SK-N-SH (cell line): ENCODE measurements around the gene ANGPTL7. TPM values are rescaled to one million over a fixed set of nuclear protein-coding genes. Genes with fewer than 3 reads are reported as not detected.

Experiments used
- CTCF ChIA-PET: fragments of 300-600, 350-600 bp; formaldehyde crosslinking; extraction: SDS; loops from one replicate; lab custom pipeline; 2021; lab: Yijun Ruan, JAX
- POLR2A ChIA-PET: fragments of 350-600 bp; sonication (Branson Sonifier 250); formaldehyde crosslinking; extraction: SDS; loops from one replicate; lab custom pipeline; 2020; ENCODE audit warnings: antibody characterized with exemption, inconsistent platforms; lab: Yijun Ruan, JAX
- DNase-seq: peaks from one replicate; pipeline ENCODE4 v3.0.0; 2012
- H2AFZ ChIP-seq: fragments of 200-600 bp; sonication (generic); 2 replicates; pipeline ENCODE4 v1.8.1; 2016; ENCODE audit warnings: antibody characterized with exemption, mild to moderate bottlenecking, low read depth
- H3F3A ChIP-seq: fragments of 200-600 bp; sonication (generic); replicated peaks from 2 replicates; pipeline ENCODE3; 2016; ENCODE audit warnings: antibody characterized with exemption, mild to moderate bottlenecking; ENCODE audit not compliant: insufficient read depth
- H3K27ac ChIP-seq, 2 experiments: fragments of 200-500 bp in 1 of 2; fragments of 200-600 bp in 1 of 2; sonication (Bioruptor generic) in 1 of 2; sonication (generic), shearing (Covaris generic) in 1 of 2; 2 replicates each; pipeline versions ENCODE4 v1.5.1 to v1.6.1; 2014 to 2016; ENCODE audit warnings: low read depth in 2 of 2, inconsistent platforms in 1 of 2, low read length in 1 of 2, mild to moderate bottlenecking in 1 of 2, mixed read lengths in 1 of 2
- H3K27me3 ChIP-seq: fragments of 200-600 bp; sonication (generic), shearing (Covaris generic); 2 replicates; pipeline ENCODE4 v1.6.1; 2016; ENCODE audit warnings: mixed run types; ENCODE audit not compliant: insufficient read depth
- H3K36me3 ChIP-seq, 2 experiments: fragments of 200-500 bp in 1 of 2; fragments of 200-600 bp in 1 of 2; sonication (Bioruptor generic) in 1 of 2; sonication (generic) in 1 of 2; replicated peaks in 1 of 2; 2 replicates each; pipeline versions ENCODE3 to v1.5.1; 2014 to 2016; ENCODE audit warnings: low read length in 1 of 2, mild to moderate bottlenecking in 1 of 2; ENCODE audit not compliant: insufficient read depth in 2 of 2, control insufficient read depth in 1 of 2
- H3K4me1 ChIP-seq, 2 experiments: fragments of 200-500 bp in 1 of 2; fragments of 200-600 bp in 1 of 2; sonication (Bioruptor generic) in 1 of 2; sonication (generic), shearing (Covaris generic) in 1 of 2; 2 replicates each; pipeline versions ENCODE4 v1.5.1 to v1.6.1; 2014 to 2016; ENCODE audit warnings: low read depth in 1 of 2, low read length in 1 of 2, mixed run types in 1 of 2; ENCODE audit not compliant: insufficient read depth in 2 of 2, control insufficient read depth in 1 of 2
- H3K4me2 ChIP-seq: fragments of 200-600 bp; sonication (generic), shearing (Covaris generic); 2 replicates; pipeline ENCODE4 v1.6.1; 2017; ENCODE audit warnings: mixed run types
- H3K4me3 ChIP-seq, 2 experiments: fragments of 200-500 bp in 1 of 2; fragments of 200-600 bp in 1 of 2; sonication (Bioruptor generic) in 1 of 2; sonication (generic), shearing (Covaris generic) in 1 of 2; 2 replicates each; pipeline versions ENCODE4 v1.5.1 to v1.8.1; 2014 to 2016; ENCODE audit warnings: low read depth in 2 of 2, inconsistent platforms in 1 of 2, low read length in 1 of 2, mild to moderate bottlenecking in 1 of 2, mixed read lengths in 1 of 2, moderate library complexity in 1 of 2
- H3K79me2 ChIP-seq: fragments of 200-600 bp; sonication (generic); 2 replicates; pipeline ENCODE4 v1.8.1; 2017; ENCODE audit warnings: mild to moderate bottlenecking; ENCODE audit not compliant: insufficient read depth
- H3K9ac ChIP-seq: fragments of 200-600 bp; sonication (generic); 2 replicates; pipeline ENCODE4 v1.6.1; 2017; ENCODE audit warnings: mixed run types
- H3K9me2 ChIP-seq: fragments of 200-600 bp; sonication (generic); 2 replicates; pipeline ENCODE4 v1.6.1; 2017; ENCODE audit warnings: mixed run types
- H3K9me3 ChIP-seq: fragments of 200-600 bp; sonication (generic); 2 replicates; pipeline ENCODE4 v1.6.1; 2017; ENCODE audit warnings: mixed run types, mild to moderate bottlenecking, moderate library complexity
- H4K20me1 ChIP-seq: fragments of 200-600 bp; sonication (generic); 2 replicates; pipeline ENCODE4 v1.6.1; 2017; ENCODE audit warnings: mild to moderate bottlenecking, mixed run types; ENCODE audit not compliant: insufficient read depth
- CHD2 ChIP-seq: fragments of 150-350 bp; IDR thresholded peaks from 2 replicates; pipeline ENCODE4 v1.6.1; 2018; ENCODE audit warnings: low read length; ENCODE audit not compliant: partially characterized antibody
- EP300 ChIP-seq, 2 experiments: IDR thresholded peaks; 2 replicates each; pipeline versions ENCODE4 v1.4.0 to v1.6.1; 2012; ENCODE audit warnings: borderline replicate concordance in 1 of 2, low read depth in 1 of 2, low read length in 1 of 2
- EZH2phosphoT487 ChIP-seq: fragments of 200-600 bp; sonication (generic); IDR thresholded peaks from 2 replicates; pipeline ENCODE4 v1.6.1; 2017; ENCODE audit warnings: low read depth, mixed run types, mild to moderate bottlenecking, antibody characterized with exemption, moderate library complexity, borderline replicate concordance
- FOSL2 ChIP-seq: IDR thresholded peaks from 2 replicates; pipeline ENCODE4 v1.4.0; 2012; ENCODE audit warnings: low read depth, mild to moderate bottlenecking, moderate library complexity, borderline replicate concordance
- FOXJ3 ChIP-seq: sonication (generic); formaldehyde crosslinking; IDR thresholded peaks from 2 replicates; pipeline ENCODE4 v1.5.1; 2020; ENCODE audit warnings: mild to moderate bottlenecking, missing genetic modification reagents
- GABPA ChIP-seq: IDR thresholded peaks from 2 replicates; pipeline ENCODE4 v1.4.0; 2012; ENCODE audit warnings: low read depth, mild to moderate bottlenecking
- GATA2 ChIP-seq: sonication (generic); formaldehyde crosslinking; IDR thresholded peaks from 2 replicates; pipeline ENCODE4 v1.5.0; 2020; ENCODE audit warnings: mild to moderate bottlenecking, missing genetic modification reagents
- IRF3 ChIP-seq: fragments of 150-350 bp; IDR thresholded peaks from 2 replicates; pipeline ENCODE4 v1.6.1; 2016; ENCODE audit warnings: mild to moderate bottlenecking, low read depth, low read length
- JUND ChIP-seq: IDR thresholded peaks from 2 replicates; pipeline ENCODE4 v1.4.0; 2012
- POLR2AphosphoS5 ChIP-seq: IDR thresholded peaks from 2 replicates; pipeline ENCODE4 v1.6.1; 2012; ENCODE audit warnings: low read depth, low read length
- RAD21 ChIP-seq: IDR thresholded peaks from 2 replicates; pipeline ENCODE4 v1.6.1; 2012; ENCODE audit warnings: mild to moderate bottlenecking, low read length
- REST ChIP-seq: IDR thresholded peaks from 2 replicates; pipeline ENCODE4 v1.6.1; 2012; ENCODE audit warnings: mild to moderate bottlenecking, low read depth, low read length, moderate library complexity
- RFX5 ChIP-seq: IDR thresholded peaks from 2 replicates; pipeline ENCODE4 v1.6.1; 2012; ENCODE audit warnings: mild to moderate bottlenecking, improper control_type of control experiment, low read length
- RXRA ChIP-seq: IDR thresholded peaks from 2 replicates; pipeline ENCODE4 v1.4.0; 2012; ENCODE audit warnings: low read depth, mild to moderate bottlenecking, borderline replicate concordance
- TEAD4 ChIP-seq: IDR thresholded peaks from 2 replicates; pipeline ENCODE4 v1.4.0; 2012; ENCODE audit warnings: mild to moderate bottlenecking, borderline replicate concordance; ENCODE audit not compliant: insufficient read depth
- ZBTB33 ChIP-seq: IDR thresholded peaks from 2 replicates; pipeline ENCODE4 v1.4.0; 2012; ENCODE audit warnings: low read depth, borderline replicate concordance
- WGBS: methylation state at CpG from one replicate; pipeline ENCODE4 v1.1.6; 2017; ENCODE audit warnings: low lambda C conversion rate; 5-methylcytosine and 5-hydroxymethylcytosine counted together
- polyA plus RNA-seq, 3 experiments: library from polyadenylated mRNA; depleted of rRNA; stranded (reverse); fragments of >200 nt; gene quantifications; 2 replicates each; pipeline ENCODE4 v1.2.3, GENCODE V29; 2012

The ANGPTL7 gene
- polyA plus RNA-seq, 1 of the 3 experiments (the other 2 are of a cell fraction), result 0.08 TPM

GRCh38 chr1:11175461-11175860 is 13.7 kb upstream of the ANGPTL7 start:
- ChIA-PET CTCF (no interaction called here), POLR2A (interaction anchor here (0.6 kb wide), 1 partner anchor 41 kb away, joined by 3 read pairs; no protein-coding TSS in a partner anchor)
- DNase-seq, result no peak
- no peak overlapping the region for H3K9ac ChIP-seq
- H3K4me2 ChIP-seq, result no peak overlapping the region
- TF ChIP-seq REST (no peak), GATA2 (CRISPR knock-in tag) (no peak), CHD2 (no peak), RXRA (no peak), FOXJ3 (no peak), RFX5 (no peak), GABPA (no peak), ZBTB33 (no peak), EP300 (IDR thresholded peaks at IDR 0.05; ENCODE audit: borderline replicate concordance in 1 of 2, low read depth in 1 of 2, low read length in 1 of 2) (no peak), RAD21 (no peak), JUND (no peak), TEAD4 (no peak), POLR2AphosphoS5 (no peak), FOSL2 (no peak), EZH2phosphoT487 (no peak), IRF3 (no peak)
- 97% methylated on average over 10 of the region's 10 CpGs for WGBS
- no peaks in the 10 kb centered on the region for H3K27me3 ChIP-seq
- H3K36me3 ChIP-seq, result no peaks in the 10 kb centered on the region
- no peak overlapping the region for H2AFZ ChIP-seq
- H3K4me1 ChIP-seq, result peaks cover 27% of the 10 kb centered on the region in 2 experiments
- H4K20me1 ChIP-seq, result no peaks in the 10 kb centered on the region
- peaks cover 16% of the 10 kb centered on the region for H3F3A ChIP-seq
- H3K27ac ChIP-seq, result no peak overlapping the region
- no peaks in the 10 kb centered on the region for H3K9me3 ChIP-seq
- H3K4me3 ChIP-seq, result no peak overlapping the region
- no peaks in the 10 kb centered on the region for H3K9me2 ChIP-seq
- no peaks in the 10 kb centered on the region for H3K79me2 ChIP-seq
